Measurements from ENCODE around the gene KHDC4. TPM values are rescaled to one million over a fixed set of nuclear protein-coding genes. Genes with fewer than 3 reads are reported as not detected.
A peak's percentile ranks its signal among the peaks of the same experiment; 100 is the strongest.

The KHDC4 gene
- polyA plus RNA-seq, 1 of the 3 experiments (the other 2 are of a cell fraction) = 43.1 TPM

GRCh38 chr1:155962599-155963211, 28.5 kb upstream of the KHDC4 start:
- no peak overlapping the region for H3K4me3 ChIP-seq (ENCODE audit: low read depth in 2 of 2, low read length in 1 of 2)
- no peak for DNase-seq
- peak overlapping the region; percentile 31; the same call in 1 of the 2 replicates for H3K4me2 ChIP-seq
- peaks cover 3 to 19% of the 10 kb centered on the region in 2 experiments; a peak in 2 of 4 replicates for H3K4me1 ChIP-seq (ENCODE audit: control insufficient read depth in 1 of 2, insufficient read depth in 2 of 2, low read depth in 1 of 2, low read length in 1 of 2)
- 88% methylated on average over 12 of the region's 18 CpGs for WGBS (ENCODE audit: low lambda C conversion rate)
- H3K36me3 ChIP-seq (replicated peaks in 1 of 2; ENCODE audit: control insufficient read depth in 1 of 2, insufficient read depth in 2 of 2, low read length in 1 of 2) = peaks cover 53 to 62% of the 10 kb centered on the region in 2 experiments
- H3F3A ChIP-seq (replicated peaks; ENCODE audit: insufficient read depth) = peaks cover 27% of the 10 kb centered on the region
- POLR2A ChIA-PET = no interaction called here
- CTCF ChIA-PET = interaction anchor here (1.4 kb wide), 1 partner anchor 24 kb away, joined by 7 read pairs; no protein-coding TSS in a partner anchor
- H4K20me1 ChIP-seq (ENCODE audit: insufficient read depth) = peaks cover 16% of the 10 kb centered on the region
- no peaks in the 10 kb centered on the region for H3K9me3 ChIP-seq
- H3K9me2 ChIP-seq = no peaks in the 10 kb centered on the region
- peak overlapping the region in 1 of 2 experiments; percentile 79; a peak in 2 of 4 replicates for H3K27ac ChIP-seq (ENCODE audit: low read depth in 2 of 2, low read length in 1 of 2)
- TF ChIP-seq GABPA (IDR thresholded peaks at IDR 0.05; ENCODE audit: low read depth) (no peak), NFIC (IDR thresholded peaks at IDR 0.05; ENCODE audit: borderline replicate concordance) (peak; percentile 86), RFX5 (IDR thresholded peaks at IDR 0.05; ENCODE audit: low read length) (no peak), SMC3 (IDR thresholded peaks at IDR 0.05; ENCODE audit: low read depth, low read length) (no peak)
- H2AFZ ChIP-seq (ENCODE audit: low read depth) = no peak overlapping the region
- no peaks in the 10 kb centered on the region for H3K27me3 ChIP-seq (ENCODE audit: insufficient read depth)
- peaks cover 45% of the 10 kb centered on the region for H3K79me2 ChIP-seq (ENCODE audit: insufficient read depth)
- no peak overlapping the region; the same call in 1 of the 2 replicates for H3K9ac ChIP-seq

GRCh38 chr1:155961937-155962336, 27.7 kb upstream of the KHDC4 start:
- no peaks in the 10 kb centered on the region for H3K27me3 ChIP-seq (ENCODE audit: insufficient read depth)
- H2AFZ ChIP-seq (ENCODE audit: low read depth) = no peak overlapping the region
- peaks cover 38% of the 10 kb centered on the region for H3K79me2 ChIP-seq (ENCODE audit: insufficient read depth)
- 3% methylated on average over 14 of the region's 14 CpGs for WGBS (ENCODE audit: low lambda C conversion rate)
- peaks cover 15% of the 10 kb centered on the region; the same call in 1 of the 2 replicates for H4K20me1 ChIP-seq (ENCODE audit: insufficient read depth)
- H3K9me2 ChIP-seq = no peaks in the 10 kb centered on the region
- ChIA-PET CTCF (interaction anchor here (1.4 kb wide), 1 partner anchor 24 kb away, joined by 7 read pairs; no protein-coding TSS in a partner anchor), POLR2A (no interaction called here)
- H3K36me3 ChIP-seq (replicated peaks in 1 of 2; ENCODE audit: control insufficient read depth in 1 of 2, insufficient read depth in 2 of 2, low read length in 1 of 2) = peaks cover 60 to 62% of the 10 kb centered on the region in 2 experiments
- H3K4me2 ChIP-seq = peak overlapping the region; percentile 31; the same call in 1 of the 2 replicates
- H3K4me1 ChIP-seq (ENCODE audit: control insufficient read depth in 1 of 2, insufficient read depth in 2 of 2, low read depth in 1 of 2, low read length in 1 of 2) = peaks cover 3 to 17% of the 10 kb centered on the region in 2 experiments; a peak in 2 of 4 replicates
- peak overlapping the region; percentile 59 for H3K9ac ChIP-seq
- DNase-seq = no peak
- no peak overlapping the region for H3K4me3 ChIP-seq (ENCODE audit: low read depth in 2 of 2, low read length in 1 of 2)
- H3K27ac ChIP-seq (ENCODE audit: low read depth in 2 of 2, low read length in 1 of 2) = peak overlapping the region in 1 of 2 experiments; percentile 79; a peak in 2 of 4 replicates
- H3F3A ChIP-seq (replicated peaks; ENCODE audit: insufficient read depth) = peaks cover 26% of the 10 kb centered on the region
- no peaks in the 10 kb centered on the region for H3K9me3 ChIP-seq
- no peak for TF ChIP-seq IRF3 (IDR thresholded peaks at IDR 0.05; ENCODE audit: low read depth, low read length)
- no peak for TF ChIP-seq FOXJ3 (CRISPR knock-in tag; IDR thresholded peaks at IDR 0.05)
- TF ChIP-seq EP300 (IDR thresholded peaks at IDR 0.05; ENCODE audit: borderline replicate concordance in 1 of 2, low read depth in 1 of 2, low read length in 1 of 2) = no peak; a peak in 1 of 4 replicates
- TF ChIP-seq ZBTB33 (IDR thresholded peaks at IDR 0.05; ENCODE audit: borderline replicate concordance, low read depth) = no peak
- TF ChIP-seq RFX5 (IDR thresholded peaks at IDR 0.05; ENCODE audit: low read length) = no peak
- no peak for TF ChIP-seq GATA2 (CRISPR knock-in tag; IDR thresholded peaks at IDR 0.05)
- TF ChIP-seq CTCF (IDR thresholded peaks at IDR 0.05) = peak; percentile 55
- peak; percentile 29; the same call in 1 of the 2 replicates for TF ChIP-seq RXRA (IDR thresholded peaks at IDR 0.05; ENCODE audit: borderline replicate concordance, low read depth)
- no peak for TF ChIP-seq RCOR1 (IDR thresholded peaks at IDR 0.05; ENCODE audit: low read length)
- no peak for TF ChIP-seq MEF2A (IDR thresholded peaks at IDR 0.05; ENCODE audit: borderline replicate concordance, low read depth)
- no peak; the same call in 1 of the 2 replicates for TF ChIP-seq POLR2AphosphoS5 (IDR thresholded peaks at IDR 0.05; ENCODE audit: low read depth, low read length)
- peak; percentile 63; the same call in 1 of the 2 replicates for TF ChIP-seq TCF12 (IDR thresholded peaks at IDR 0.05)
- peak; percentile 90; the same call in 1 of the 2 replicates for TF ChIP-seq FOSL2 (IDR thresholded peaks at IDR 0.05; ENCODE audit: borderline replicate concordance, low read depth)
- no peak for TF ChIP-seq YY1 (IDR thresholded peaks at IDR 0.05; ENCODE audit: low read depth)
- TF ChIP-seq TEAD4 (IDR thresholded peaks at IDR 0.05; ENCODE audit: borderline replicate concordance, insufficient read depth) = no peak
- TF ChIP-seq TAF1 (IDR thresholded peaks at IDR 0.05; ENCODE audit: borderline replicate concordance, low read depth, low read length) = no peak
- TF ChIP-seq JUND (IDR thresholded peaks at IDR 0.05) = peak; percentile 66
- no peak for TF ChIP-seq FOXM1 (IDR thresholded peaks at IDR 0.05; ENCODE audit: low read depth)
- no peak for TF ChIP-seq USF2 (IDR thresholded peaks at IDR 0.05; ENCODE audit: borderline replicate concordance, low read depth, low read length)
